Right renal cortex interstitium (tissue), 3 donors: ENCODE data around the gene HYLS1. TPM values are rescaled to one million over a fixed set of nuclear protein-coding genes. Genes with fewer than 3 reads are reported as not detected.
"Not testable (repeated sequence)": the region's sequence is repeated elsewhere in the genome, so short reads cannot be mapped to it uniquely, and the experiment has no call there.

Experiments
- DNase-seq, 3 donors: peaks; one replicate each; pipeline ENCODE4 v3.0.0-alpha.2; 2013; ENCODE audit warnings: low read depth in 3 of 3, low spot score in 2 of 3
- polyA plus RNA-seq, 3 donors: library from polyadenylated mRNA; unstranded; fragments of 120-200 nt; gene quantifications; one replicate each; pipeline ENCODE4 v1.2.1, GENCODE V29; 2013; ENCODE audit not compliant: insufficient read length in 3 of 3

Gene HYLS1
- polyA plus RNA-seq, 3 donors = 13.4 to 13.8 (median 13.6) TPM

DNA sequence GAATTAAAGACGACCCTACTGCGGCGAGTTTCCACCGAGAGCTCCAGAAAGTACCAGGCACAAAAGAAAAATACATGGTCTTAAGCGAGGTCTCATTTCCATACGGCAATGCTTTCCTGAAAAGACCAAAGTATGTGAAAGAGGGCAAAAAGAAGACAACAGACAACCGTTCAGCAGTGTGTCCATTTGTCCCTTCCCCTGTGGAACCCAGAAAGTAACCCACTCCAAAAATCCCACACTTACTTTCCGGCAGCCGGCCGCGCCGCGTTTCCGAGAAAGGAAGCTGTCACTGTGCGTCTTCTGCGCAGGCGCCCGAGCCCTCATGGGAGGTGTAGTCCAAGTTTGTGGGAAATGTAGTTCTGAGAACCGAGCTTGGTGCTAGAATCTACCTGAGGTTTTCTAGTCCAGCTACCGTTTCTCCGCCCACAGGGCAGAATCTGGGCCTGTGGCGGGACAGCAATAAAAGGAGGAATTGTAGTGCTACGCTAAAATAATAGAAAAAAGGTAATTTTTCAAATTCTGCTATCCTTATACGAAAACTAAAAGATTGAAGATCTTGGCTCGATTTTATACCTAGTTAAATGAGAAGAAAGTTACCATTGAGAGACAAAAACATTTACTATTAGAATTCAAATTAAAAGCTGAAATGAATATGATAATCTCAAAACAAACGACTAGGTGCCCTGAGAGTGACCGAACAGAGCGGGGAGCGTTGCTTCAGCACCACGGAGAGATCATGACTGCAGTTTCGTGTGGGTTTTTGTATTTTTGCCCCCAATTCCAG is 15.7 kb downstream of the HYLS1 start, which contains the start of gene PUS3:
Gene PUS3, minus strand, starts transcription at position 280 of the 784 bp plus-strand sequence. CDS start 6,922 bp downstream, outside the sequence.
- DNase-seq = peak; percentile 64 to 78 (median 67)

- peak in 1 of 3 donors; percentile 10 for DNase-seq
These were observed 16.5 kb downstream of the HYLS1 start, which contains the start of gene DDX25 for GRCh38 chr11:125903711-125904659. DDX25 (plus strand) TSS chr11:125904508; CDS start chr11:125904518, 10 bp downstream.

- DNase-seq = no peak
These were observed 17.2 kb downstream of the HYLS1 start for GRCh38 chr11:125904678-125905077.

- no peak for DNase-seq
These were observed 22.9 kb downstream of the HYLS1 start for GRCh38 chr11:125910226-125910849.

- DNase-seq = not testable (repeated sequence)
These were observed 27.1 kb downstream of the HYLS1 start for GRCh38 chr11:125914601-125915000.

GRCh38 chr11:125916683-125917347 is 29.3 kb downstream of the HYLS1 start:
- DNase-seq = no peak

DNA sequence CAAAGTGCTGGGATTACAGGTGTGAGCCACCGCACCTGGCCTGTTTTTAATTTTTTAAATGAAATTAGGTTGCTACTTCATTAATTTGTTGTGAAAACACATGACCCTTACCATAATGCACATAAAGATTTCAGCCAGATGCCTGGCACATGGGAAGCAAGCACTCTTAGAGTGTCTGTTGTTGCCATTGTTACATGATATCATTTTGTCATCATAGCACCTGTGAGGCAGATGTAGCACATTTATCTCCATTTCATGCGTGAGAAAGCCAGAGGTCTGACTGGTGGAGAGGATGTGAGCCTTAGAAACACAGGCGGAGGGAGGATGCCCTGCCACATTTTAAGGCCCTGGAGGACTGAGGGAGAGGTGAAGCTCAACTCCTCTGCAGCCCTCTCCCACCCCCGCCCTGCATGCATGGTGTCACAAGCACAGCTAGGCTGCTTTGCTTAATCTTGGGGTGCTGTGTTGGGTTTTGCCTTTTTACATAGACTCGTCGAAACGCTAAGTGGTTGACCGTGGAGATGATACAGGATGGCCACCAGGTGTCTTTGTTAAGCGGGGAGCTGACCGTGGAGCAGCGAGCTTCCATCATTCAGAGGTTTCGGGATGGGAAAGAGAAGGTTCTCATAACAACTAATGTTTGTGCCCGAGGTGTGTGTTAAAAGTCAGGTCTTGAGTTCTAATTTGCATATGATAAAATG is 30.8 kb downstream of the HYLS1 start:
- no peak for DNase-seq

GRCh38 chr11:125921042-125921441 is 33.6 kb downstream of the HYLS1 start:
- DNase-seq = no peak

GRCh38 chr11:125922156-125922555 is 34.7 kb downstream of the HYLS1 start:
- no peak for DNase-seq

DNA sequence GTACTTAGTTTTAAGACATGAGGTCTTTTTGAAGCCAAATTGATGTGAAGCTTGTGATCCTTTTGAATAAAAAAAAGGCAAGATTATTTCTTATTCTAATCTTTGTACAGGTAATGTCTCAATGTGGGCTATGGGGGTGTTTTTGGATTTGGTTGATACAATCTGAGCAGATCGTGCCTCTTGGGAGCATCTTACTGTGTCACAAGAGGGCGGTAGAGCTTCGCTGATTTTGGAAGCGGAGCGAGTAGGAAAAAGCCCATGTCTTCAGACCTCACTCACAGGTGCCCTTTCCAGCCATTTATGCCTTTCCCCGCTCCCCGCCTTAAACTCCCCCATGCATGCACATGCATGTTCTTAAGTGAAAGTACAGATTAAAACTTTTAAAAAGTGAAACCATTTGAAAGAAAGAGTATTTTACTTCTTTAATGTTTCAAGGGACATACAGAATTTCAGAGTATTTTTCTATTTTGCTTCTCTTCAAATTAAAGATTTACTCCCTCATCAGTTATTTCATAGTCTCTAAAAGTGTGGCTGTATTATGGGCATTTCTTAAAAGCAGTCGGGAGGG is 35.6 kb downstream of the HYLS1 start:
- peak; percentile 47 to 70 (median 70) for DNase-seq

DNA sequence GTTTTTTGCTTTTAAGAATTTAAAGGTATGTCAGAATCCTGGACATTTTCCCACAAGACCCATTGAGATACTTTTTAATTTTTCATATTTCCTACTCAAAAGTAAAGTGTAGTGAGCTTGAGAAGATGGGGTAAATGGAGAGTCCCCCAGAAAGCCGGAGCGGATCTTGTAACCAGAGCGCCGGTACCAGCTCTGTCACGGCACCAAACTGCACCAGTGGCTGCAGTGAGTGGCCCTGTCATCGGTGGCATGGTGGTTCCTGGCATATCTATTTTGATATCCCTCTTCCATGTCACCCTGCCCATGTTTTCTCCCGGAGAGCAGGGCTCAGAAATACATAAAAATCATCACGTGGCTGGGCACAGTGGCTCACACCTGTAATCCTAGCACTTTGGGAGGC is 36.2 kb downstream of the HYLS1 start:
- no peak for DNase-seq

- no peak for DNase-seq
These were observed 37.0 kb downstream of the HYLS1 start for GRCh38 chr11:125924384-125925007.

DNA sequence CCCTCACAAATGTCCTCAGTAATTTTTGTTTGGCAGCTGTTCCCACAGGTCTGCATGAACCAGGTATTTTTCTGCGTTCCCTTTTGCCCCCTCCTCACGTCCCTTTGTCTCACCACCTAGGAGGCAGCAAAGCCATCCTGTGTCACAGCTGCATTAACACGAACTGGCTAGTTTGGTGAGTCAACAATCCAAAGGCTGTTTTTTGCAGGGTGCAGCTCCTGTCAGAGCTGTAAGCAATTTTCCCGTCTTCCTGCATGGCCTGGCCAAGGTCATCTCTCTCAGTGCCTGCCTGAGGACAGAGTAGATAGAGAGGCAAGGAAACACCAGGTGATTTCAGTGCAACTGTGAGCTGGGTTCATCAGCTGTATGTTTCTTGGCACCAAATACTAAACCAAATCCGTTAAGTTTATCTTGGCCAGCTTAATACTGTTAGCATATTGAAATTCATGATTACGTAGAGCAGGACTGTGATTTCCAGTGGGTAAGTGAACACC is 37.8 kb downstream of the HYLS1 start:
- DNase-seq = no peak

GRCh38 chr11:125925804-125926203 is 38.3 kb downstream of the HYLS1 start:
- DNase-seq = no peak

GRCh38 chr11:125926682-125927081 is 39.2 kb downstream of the HYLS1 start:
- no peak for DNase-seq

DNA sequence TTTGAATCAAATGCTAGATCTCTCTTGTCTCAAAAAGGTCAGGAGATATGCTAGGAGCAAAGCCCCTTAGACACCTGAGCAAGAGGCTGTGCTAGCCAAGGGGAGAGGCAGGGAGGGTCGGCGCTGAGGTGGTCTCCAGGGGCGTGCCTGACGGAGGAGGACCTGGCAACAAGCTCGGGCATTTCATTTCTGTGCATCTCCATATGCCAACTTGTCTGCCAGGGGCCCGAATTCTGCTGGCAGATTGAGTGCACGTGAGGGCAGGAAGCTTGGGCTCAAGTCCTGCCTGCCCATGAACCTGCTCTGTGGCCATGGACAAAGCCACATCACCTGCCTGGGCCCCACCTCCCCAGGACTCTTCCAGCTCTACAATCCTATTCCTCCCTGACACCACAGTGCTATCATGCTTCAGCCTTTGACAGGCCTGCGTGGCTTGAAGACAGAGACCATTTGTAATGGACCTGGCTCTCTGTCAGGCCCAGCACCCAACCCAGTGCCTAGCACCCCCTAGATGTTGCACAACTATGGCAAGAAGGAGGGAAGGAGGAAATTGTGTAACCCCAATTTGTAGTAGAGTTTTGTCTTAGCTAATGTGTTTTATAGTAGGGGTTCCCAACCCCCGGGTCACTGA is 42.1 kb downstream of the HYLS1 start:
- DNase-seq = no peak

DNA sequence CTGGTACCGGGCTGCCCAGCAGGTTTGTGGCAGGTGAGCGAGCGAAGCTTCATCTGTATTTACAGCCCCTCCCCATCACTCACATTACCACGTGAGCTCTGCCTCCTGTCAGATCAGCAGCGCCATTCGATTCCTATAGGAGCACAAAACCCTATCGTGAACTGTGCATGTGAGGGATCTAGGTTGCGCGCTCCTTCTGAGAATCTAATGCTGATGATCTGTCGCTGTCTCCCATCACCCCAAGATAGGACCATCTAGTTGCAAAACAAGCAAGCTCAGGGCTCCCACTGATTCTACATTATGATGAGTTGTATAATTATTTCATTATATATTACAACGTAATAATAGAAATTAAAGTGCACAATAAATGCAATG is 42.6 kb downstream of the HYLS1 start:
- no peak for DNase-seq

GRCh38 chr11:125931116-125931515 is 43.6 kb downstream of the HYLS1 start:
- DNase-seq = no peak
